GM21619 (cell line): ENCODE data around the gene CEP192.

Source experiments
- ATAC-seq: cut with Tn5 transposase; IDR thresholded peaks from one replicate; pipeline ENCODE4 v1.9.1; 2021; ENCODE audit not compliant: unreplicated experiment

The CEP192 gene

DNA sequence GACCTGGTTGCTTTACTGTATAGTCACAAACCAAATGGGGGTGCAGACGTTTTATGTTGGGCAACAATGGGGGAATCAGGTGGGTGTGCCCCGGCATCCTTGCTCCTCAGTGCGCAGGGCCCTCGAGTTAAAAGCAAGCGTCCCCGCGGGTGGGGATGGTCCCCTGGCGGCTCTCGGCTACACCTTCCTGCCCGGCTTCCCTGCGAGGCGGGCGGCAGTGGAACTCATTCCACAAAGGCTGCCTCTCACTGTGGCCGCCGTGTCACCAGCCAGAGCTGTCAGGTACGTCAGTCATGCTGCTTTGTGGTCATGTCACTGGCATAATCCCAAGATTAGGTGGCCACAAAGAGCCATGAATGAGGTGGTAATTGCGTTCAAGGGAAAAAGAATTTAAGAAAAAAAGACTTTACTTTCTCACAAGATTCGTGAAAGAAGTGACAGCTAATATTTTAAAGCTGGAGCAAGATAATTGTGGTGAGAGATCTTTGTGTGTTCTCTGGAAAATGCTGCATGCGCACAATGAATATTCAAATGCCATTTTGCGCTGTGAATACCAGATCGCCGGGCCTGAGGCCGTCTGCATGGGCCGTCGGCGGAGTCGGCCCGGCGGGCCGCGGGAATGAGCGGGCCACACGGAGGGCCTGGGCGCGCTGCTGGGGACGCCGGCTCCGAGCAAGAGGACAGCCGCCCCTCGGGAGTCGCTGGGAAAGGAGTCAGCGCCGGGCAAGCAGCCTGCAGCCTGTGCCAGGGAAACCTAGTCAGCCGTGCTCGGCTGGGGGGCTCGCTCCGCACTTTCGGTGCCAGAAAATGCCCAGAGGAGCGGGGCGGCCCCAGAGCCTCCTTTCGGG, 145.1 kb downstream of the CEP192 start:
- ATAC-seq: peak; percentile 14

DNA sequence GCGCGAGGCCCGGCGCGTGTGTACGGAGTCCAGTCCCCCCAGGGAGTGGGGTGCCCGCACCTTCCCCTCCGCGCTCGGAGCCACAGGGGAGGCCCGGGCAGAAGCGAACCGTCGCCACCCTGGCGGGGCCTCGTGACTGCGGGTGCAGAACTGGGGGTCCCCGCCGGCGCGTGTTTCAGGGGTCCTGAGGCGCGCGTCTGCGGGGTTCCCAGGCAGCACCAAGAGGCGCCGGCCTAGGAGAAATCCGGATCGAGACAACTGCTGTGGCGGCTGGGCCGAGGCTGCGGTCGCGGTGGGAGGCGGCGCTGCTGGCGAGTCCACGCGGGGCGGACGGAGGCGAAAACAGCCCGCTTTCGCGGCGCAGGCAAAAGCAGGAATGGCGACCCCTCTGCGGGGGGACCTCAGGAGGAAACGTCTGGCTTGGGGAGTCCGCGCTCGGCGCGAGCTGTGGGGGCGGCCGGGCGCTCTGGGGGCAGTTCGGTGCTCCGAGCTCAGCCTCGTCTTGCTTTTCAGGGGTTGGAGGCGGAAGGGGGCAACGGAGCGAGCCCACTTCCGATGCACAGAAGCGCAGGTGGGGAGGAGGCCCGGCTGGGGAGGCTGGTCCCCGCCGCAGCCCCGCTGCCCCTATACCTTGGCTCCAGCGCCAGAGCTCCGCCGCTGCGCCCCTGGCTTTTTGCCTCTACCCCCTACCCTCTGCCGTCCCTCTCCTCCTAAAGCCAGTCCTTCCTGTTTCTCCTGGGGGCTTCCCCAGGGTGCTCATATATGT, 145.9 kb downstream of the CEP192 start:
- ATAC-seq: peak; percentile 32

DNA sequence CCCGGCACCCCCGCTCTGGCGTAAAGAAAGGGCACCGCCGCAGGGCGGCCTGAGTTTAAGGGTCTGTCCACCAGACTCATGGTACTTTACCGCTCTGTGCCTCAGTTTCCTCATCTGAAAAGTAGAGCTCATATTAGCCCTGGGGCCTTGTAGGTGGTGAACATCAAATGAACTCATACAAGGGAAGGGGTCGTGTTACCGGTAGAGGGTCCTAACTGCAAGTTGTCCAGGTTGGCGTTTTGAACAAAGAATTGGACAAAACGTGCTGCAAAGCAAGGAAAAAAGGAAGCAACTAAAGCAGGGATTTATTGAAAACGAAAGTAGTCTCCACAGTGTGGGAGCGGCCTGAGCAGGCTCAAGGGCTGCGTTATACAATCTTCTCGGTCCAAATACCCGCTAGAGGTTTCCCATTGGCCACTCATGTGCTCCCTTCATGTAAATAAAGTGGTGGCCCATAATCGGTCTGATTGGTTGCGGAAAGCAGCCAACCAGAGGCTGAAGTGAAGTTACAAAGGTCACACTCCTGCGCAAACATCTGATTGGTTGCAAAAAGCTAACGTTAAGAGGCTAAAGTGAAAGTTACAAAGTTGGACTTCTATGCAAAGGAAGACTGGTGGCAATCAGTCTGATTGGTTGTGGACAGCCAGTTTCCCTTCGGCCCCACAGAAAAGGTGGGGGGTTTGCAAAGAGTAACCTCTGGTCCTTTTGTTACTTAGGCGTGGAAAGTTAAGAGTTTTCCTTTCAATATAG, 146.7 kb downstream of the CEP192 start:
- peak; percentile 68 for ATAC-seq

DNA sequence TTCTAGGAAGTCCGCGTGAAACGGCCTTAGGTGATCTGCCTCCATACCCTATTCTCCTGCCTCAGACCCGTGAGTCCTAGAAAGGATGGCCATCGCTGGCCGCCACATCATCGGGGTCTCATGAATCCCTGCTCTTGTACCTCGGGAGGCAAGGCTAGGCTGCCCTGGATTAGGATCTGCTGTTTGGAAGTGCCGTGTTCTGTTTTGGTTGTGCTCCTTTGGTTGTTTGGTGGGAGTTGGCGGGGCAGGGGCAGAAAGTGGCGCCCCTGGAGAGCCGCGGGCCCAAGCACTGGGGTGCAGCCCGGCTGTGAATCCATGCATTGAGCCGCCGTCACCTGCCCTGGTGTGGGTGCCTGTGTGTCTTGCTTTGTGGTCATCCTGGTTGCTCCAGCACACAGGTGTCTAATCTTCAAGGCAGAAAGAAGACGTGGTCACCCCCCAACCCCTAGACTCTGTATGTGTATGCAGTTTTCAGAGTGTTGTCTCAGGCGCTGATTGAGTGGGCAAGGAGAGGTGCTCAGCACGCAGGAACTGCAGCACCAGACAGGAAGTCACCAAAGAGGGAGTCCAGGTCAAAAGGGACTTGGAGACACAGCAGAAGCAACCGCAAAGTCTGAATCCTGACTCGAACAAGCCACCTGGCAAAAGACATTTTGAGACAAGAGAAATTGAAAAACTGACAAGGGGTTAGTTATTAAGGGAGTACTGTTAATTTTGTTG, 147.4 kb downstream of the CEP192 start:
- ATAC-seq: no peak

DNA sequence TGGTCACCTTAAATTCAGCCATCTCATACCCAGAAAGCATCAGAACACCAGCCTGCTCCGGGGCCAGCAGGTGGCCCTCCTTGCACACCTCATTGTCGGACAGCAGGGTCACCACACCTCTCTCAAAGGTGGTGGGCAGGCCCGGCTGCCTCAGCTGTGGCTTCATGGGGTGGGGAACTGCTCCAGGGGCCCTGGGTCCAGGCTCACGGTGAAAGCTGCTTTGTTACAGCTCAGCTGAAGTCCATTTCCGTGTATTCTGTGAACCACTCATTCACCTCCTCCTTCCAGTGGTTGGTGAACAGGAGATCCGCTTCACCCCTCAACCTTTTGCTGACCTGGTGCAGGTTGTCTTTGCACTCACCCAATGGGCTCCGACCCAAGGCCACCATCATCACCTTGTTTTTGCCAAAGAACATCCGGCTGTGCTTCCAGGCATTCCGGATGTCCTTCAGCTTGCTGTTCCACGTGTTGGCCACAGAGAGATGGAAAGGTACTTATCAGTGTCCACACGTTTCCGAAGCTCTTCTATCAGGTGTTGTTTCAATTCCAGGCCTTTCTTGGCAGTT, 148.8 kb downstream of the CEP192 start:
- no peak for ATAC-seq

DNA sequence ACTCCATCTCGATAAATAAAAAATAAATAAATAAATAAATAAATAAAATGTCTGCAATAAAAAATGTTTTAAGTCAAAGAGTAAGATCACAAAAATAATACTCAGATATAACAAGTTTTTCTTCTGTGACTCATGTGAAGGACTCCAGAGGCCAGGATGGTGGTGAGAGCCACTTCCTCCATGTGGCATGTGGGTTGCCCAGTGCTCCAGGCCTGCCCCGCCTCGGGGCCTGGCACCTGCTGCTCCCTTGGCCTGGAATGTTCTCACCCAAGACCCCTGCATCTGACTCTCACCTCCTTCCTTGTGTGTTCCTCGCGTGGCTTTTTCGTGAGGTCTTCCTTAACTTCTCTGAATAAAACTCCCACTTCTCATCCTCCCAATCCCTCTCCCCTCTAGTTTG, 150.0 kb downstream of the CEP192 start:
- no peak for ATAC-seq

DNA sequence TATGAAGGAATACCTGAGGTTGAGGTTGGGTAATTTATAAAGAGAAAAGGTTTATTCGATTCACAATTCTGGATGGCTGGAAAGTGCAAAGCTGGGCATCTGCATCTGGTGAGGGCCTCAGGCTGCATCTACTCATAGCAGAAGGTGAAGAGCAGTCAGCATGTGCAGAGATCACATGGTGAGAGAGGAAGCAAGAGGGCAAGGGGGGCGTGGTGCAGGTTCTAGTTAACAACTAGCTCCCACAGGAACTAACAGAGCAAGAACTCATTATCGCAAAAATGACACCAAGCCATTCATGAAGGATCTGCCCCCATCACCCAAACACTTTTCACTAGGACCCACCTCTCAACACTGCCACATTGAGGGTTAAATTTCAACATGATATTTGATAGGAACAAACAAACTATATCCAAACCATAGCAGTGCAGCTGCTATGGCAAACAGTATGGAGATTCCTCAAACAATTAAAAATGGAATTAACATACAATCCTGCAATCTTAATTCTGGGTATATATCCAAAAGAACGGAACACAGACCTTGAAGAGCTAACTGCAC, 154.6 kb downstream of the CEP192 start:
- ATAC-seq: no peak

DNA sequence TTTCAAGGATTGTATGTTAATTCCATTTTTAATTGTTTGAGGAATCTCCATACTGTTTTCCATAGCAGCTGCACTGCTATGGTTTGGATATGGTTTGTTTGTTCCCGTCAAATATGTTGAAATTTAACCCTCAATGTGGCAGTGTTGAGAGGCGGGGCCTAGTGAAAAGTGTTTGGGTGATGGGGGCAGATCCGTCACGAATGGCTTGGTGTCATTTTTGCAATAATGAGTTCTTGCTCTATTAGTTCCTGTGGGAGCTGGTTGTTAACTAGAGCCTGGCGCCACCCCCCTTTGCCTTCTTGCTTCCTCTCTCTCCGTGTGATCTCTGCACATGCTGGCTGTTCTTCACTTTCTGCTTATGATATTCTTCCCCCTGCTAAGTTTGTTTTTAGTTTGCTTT, 156.0 kb downstream of the CEP192 start:
- no peak for ATAC-seq

DNA sequence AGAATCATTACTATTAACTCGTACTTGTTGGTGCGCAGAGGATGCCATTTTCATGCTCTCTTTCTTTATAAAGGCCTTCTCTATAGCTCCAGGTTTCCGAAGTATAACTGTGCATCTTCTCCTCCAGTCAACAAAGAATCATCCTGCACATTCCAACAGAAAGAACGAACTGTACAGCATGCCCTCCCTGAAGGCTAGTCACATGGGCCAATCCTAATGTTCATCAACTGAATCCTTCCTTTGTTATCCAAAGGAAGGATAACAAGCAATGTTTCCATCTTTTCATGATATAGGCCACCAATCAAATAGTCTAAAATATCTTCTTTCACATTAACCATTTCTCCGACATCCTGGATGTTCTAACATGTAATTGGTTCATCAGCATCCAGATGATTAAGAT, 160.5 kb downstream of the CEP192 start:
- no peak for ATAC-seq

DNA sequence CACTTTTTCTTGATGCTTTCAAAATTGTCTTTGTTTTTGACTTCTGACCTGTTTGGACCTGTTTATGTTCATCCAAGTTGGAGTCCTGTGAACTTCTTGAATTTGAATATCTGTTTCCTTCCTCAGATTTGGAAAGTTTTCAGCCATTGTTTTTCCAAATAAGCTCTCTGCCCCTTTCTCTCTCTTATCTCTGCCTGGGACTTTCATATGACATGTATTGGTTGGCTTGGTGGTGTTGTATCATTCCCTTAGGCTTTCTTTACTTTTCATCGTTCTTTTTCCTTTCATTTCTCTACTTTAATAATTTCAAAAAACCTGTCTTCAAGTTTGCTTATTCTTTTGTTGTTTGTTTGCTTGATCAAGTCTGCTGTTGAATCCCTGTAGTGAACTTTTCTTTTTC, 167.3 kb downstream of the CEP192 start:
- no peak for ATAC-seq

DNA sequence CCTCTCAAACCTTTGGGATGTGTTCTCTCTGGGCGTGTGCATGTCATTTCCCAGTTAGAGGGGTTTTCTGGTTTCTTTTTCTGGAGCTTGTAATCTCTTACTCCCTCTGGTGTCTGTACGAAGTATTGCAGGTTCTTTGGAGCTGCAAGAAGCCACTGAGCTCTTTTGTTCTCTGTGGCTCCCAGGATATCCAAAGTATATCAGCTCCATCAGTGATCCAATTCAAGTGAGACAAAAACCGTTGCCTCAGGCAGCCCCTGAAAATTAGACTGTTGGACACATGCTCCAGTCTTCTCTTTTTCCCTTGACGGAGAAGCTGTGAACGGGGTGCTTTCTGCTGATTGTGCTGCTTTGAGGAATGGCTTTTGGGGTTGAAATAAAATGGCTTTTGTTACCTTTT, 168.4 kb downstream of the CEP192 start:
- ATAC-seq: no peak

DNA sequence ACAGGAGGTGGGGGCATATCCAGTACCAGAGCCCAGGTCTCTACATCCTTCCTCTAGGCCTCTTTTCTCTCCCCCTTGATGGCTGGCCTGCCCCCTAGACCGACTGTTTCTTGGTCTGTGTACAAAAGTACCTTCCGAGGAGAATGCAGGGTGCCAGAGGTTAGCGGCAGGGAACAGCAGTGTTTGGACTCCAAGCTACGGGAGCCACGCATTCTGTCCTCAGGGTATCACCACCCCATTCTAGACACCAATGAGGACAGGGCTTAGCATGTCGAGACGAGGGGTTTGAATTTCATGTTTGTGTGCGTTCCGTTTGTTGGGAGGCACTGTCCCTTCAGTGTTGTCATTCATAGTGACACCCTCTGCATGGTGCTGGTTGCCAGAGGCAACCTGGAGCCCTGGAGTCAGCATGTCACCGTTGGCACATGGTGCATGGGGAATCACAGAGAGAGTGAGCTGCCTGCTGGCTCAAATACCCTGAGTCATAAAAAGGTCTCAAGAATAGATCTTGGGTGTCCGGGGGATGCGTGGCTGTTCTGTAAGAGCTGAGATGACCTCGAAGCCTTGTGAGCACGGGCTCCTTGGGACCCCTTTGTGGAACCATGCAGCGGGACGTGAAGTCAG, 170.2 kb downstream of the CEP192 start:
- ATAC-seq: no peak

DNA sequence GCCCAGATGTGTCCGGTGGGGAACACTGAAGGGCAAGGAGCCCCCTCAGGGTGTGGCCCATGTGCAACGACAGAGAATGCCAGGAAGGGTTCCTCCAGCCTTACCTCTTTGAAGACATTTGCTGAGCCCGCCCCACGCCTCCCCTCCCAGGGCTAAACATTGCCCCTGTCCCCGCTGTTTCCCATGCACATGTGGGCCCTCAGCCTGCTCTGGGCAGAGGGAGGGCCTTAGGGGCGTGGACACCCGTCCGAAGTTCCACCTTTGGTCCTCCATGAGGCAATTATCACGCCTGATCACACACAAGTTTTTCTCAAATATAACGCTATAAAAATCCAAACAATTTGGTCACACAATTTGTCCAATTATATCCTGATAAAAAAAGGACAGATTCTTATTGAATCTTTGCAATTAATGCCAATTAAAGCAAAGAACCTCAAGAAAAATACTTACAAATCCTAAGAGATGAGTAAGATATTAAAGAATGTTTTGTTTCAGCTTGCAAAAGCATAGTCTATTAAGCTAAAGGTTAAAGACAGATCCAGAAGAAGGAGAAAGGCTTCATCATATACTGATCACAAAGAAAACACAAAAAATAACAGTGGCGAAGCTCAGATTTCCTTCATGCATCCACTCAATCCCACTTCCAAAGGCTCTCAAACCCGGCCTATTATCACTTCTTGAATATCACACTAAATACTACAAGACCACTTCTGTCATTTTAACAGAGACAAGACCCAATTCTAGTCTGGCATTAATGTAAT, 172.2 kb downstream of the CEP192 start:
- ATAC-seq: no peak

DNA sequence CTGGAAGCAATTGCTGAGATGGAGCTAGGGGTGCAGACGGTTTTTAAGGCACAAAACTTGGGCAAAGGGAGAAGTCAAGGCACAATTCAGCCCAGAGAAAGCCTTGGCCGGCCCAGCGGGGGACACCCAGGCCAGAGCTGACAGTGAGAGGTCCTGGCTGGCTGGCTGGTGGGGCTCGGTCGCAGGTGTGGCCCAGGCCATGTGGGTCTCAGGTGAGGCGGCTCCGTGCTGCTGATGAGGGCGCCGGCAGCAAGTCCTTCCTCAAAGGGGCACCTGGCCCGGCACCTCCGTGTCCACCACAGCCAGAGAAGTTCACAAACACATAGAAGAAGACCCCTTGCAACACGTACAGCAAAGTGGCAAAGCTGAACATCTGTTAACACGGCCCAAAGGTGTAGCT, 173.2 kb downstream of the CEP192 start:
- ATAC-seq: no peak

DNA sequence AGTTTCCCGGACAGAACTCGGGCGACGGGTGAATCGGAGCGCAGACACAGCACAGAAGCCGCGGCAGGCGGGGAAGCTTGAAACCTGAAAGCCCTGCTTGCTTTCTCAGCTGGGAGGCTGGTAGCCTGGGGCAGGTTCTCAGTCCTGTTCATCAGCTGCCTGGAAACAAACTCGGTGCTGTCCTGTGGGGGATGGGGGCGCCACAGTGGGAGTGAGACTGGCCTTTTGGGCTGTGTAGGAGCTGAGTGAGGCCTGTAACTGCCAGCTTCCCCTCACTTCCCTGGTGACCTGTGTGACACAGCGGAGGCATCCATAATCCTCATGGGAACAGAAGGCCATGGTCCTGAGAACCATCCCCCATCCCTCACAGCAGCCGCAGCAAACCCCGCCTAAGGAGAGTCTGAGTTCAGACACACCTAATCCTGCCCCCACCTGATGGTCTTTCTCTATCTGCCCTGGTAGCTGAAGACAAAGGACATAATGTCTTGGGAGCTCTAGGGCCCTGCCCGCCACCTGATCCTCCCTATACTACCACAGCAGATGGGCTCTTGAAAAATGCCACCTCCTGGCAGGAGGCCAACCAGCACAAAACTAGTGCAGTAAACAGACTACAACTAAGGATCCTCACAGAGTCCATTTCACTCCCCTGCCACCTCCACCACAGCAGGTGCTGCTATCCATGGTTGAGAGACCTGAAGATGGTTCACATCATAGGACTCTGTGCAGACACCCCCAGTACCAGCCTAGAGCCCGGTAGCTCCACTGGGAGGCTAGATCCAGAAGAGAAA, 174.7 kb downstream of the CEP192 start:
- ATAC-seq: no peak

DNA sequence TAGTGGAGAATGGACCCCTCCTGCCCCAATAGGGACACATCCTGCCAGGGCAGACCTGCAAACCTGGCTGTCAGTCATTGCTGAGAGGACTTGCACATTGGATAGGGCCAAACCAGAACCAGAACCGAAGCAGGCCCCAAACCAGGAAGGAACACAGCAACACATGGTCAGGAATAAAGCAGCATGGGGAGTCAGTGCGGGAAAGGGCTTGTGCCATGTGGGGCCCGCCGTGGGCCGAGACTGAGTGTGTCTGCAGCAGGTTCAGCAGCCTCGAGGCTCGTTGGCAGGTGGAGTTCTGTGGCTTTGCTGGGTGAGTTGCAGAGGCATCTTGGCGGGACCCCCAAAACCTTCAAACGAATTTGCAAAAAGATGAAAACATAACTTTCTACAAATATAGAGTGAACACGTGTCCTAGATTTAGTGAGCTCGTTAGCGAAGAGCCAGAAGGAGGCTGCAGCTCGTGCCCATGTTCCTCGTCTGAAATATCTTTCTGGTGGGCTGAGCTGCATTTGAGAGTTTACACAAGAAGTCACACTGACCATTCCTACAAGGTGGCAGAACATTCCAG, 182.5 kb downstream of the CEP192 start:
- ATAC-seq: no peak
